SK-N-SH treated with all-trans-retinoic acid at 6 μM for 48 hours (cell line): ENCODE data around the gene HECTD4.

Experiments used
- ZNF565 ChIP-seq: fragments of 450-650 bp; formaldehyde crosslinking; conservative IDR thresholded peaks from 2 replicates; pipeline ENCODE4 v1.5.0; 2020; ENCODE audit warnings: low read depth, mild to moderate bottlenecking, moderate library complexity
- TF ChIP-seq, protein P1 (sequence below): fragments of 250-450 bp; sonication (Bioruptor Pico); IDR thresholded peaks from 2 replicates; pipeline ENCODE4 v1.8.0; 2021; ENCODE audit warnings: low read depth, mild to moderate bottlenecking, moderate library complexity, borderline replicate concordance

- TF ChIP-seq, protein P1, sequence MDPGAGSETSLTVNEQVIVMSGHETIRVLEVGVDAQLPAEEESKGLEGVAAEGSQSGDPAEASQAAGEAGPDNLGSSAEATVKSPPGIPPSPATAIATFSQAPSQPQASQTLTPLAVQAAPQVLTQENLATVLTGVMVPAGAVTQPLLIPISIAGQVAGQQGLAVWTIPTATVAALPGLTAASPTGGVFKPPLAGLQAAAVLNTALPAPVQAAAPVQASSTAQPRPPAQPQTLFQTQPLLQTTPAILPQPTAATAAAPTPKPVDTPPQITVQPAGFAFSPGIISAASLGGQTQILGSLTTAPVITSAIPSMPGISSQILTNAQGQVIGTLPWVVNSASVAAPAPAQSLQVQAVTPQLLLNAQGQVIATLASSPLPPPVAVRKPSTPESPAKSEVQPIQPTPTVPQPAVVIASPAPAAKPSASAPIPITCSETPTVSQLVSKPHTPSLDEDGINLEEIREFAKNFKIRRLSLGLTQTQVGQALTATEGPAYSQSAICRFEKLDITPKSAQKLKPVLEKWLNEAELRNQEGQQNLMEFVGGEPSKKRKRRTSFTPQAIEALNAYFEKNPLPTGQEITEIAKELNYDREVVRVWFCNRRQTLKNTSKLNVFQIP: no peak
- TF ChIP-seq ZNF565 (CRISPR knock-in tag): no peak
Observed at GRCh38 chr12:112420740-112421139, 38.5 kb upstream of the HECTD4 start.
